Spleen (tissue), 7 donors: ENCODE data around the gene SMYD1.

Experiments
- POLR2AphosphoS5 ChIP-seq, 3 donors: sonication (generic); formaldehyde crosslinking; IDR thresholded peaks; one replicate each; pipeline ENCODE4 v1.5.1; 2017; ENCODE audit warnings: antibody characterized with exemption in 3 of 3
- TF ChIP-seq, protein P1 (sequence below), 11 experiments: fragments of 200-600 bp in 7 of 11; fragments of 450-650 bp in 4 of 11; sonication (generic) in 4 of 11; IDR thresholded peaks in 8 of 11; conservative IDR thresholded peaks in 3 of 11; 1 replicate in 7 of 11; 2 replicates in 4 of 11; pipeline versions ENCODE4 v1.4.0 to v1.8.0; 2016 to 2021; ENCODE audit warnings: antibody characterized with exemption in 11 of 11, inconsistent platforms in 4 of 11, mild to moderate bottlenecking in 1 of 11
- donor health status: DM: no; HTN: no; CAD: no; lungs with moderate emphysema.
- donor health status: DM: no; HTN: no; CAD: no.
- donor health status: DM: no; HTN: no; CAD: no.

DNA sequence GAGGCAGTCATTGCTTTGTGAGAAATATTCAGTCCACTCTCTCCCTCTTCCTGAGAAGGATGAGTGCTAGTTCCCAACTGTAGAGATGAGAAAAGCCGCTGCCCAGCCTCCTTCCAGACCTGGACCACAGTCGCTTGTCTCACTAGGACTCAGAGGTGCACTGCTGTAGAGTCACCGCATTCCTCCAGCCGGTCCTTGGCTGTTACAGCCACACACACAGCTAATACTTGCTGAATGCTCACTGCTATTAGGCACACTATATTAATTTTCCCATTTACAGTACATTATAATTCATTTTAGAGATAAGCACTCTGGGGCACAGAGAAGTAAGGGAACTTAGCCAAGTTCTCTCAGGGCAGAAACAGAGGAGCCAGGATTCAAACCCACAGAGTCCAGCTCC, 70.2 kb downstream of the SMYD1 start:
- TF ChIP-seq POLR2AphosphoS5 (IDR thresholded peaks at IDR 0.05): no peak
- TF ChIP-seq, protein P1, sequence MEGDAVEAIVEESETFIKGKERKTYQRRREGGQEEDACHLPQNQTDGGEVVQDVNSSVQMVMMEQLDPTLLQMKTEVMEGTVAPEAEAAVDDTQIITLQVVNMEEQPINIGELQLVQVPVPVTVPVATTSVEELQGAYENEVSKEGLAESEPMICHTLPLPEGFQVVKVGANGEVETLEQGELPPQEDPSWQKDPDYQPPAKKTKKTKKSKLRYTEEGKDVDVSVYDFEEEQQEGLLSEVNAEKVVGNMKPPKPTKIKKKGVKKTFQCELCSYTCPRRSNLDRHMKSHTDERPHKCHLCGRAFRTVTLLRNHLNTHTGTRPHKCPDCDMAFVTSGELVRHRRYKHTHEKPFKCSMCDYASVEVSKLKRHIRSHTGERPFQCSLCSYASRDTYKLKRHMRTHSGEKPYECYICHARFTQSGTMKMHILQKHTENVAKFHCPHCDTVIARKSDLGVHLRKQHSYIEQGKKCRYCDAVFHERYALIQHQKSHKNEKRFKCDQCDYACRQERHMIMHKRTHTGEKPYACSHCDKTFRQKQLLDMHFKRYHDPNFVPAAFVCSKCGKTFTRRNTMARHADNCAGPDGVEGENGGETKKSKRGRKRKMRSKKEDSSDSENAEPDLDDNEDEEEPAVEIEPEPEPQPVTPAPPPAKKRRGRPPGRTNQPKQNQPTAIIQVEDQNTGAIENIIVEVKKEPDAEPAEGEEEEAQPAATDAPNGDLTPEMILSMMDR (IDR thresholded peaks at IDR 0.05 in 8 of 11, conservative IDR thresholded peaks at IDR 0.05 in 3 of 11): no peak
